OCI-LY3 (cell line): Measurements from ENCODE around the gene LHX4.

Experiments
- H2AFZ ChIP-seq: fragments of 200-600, 300-600 bp; shearing (Covaris generic); 2 replicates; pipeline ENCODE4 v1.6.0; 2014; ENCODE audit warnings: antibody characterized with exemption, low read depth, low read length
- H3K27ac ChIP-seq: fragments of 200-600, 300-600 bp; sonication (generic); 2 replicates; pipeline ENCODE4 v1.5.1; 2014; ENCODE audit warnings: mild to moderate bottlenecking, low read length, moderate library complexity, mixed read lengths
- H3K27me3 ChIP-seq: fragments of 200-600, 300-600 bp; sonication (generic); 2 replicates; pipeline ENCODE4 v1.6.1; 2014; ENCODE audit warnings: low read depth, low read length, mixed read lengths
- H3K36me3 ChIP-seq: fragments of 200-600, 300-600 bp; sonication (generic); replicated peaks from 2 replicates; pipeline ENCODE3; 2014; ENCODE audit warnings: low read depth, low read length, mixed read lengths
- H3K4me1 ChIP-seq: fragments of 300-600, 200-600 bp; sonication (generic); 2 replicates; pipeline ENCODE4 v1.6.1; 2014; ENCODE audit warnings: low read length, mixed read lengths
- H3K4me2 ChIP-seq: fragments of 200-600, 300-600 bp; sonication (generic); 2 replicates; pipeline ENCODE4 v1.6.1; 2014; ENCODE audit warnings: low read length, mixed read lengths
- H3K4me3 ChIP-seq: fragments of 300-600, 200-600 bp; sonication (generic); 2 replicates; pipeline ENCODE4 v1.5.1; 2014; ENCODE audit warnings: antibody characterized with exemption, mild to moderate bottlenecking, low read length, moderate library complexity
- H3K79me2 ChIP-seq: fragments of 300-600, 200-600 bp; shearing (Covaris generic); 2 replicates; pipeline ENCODE4 v1.6.1; 2014; ENCODE audit warnings: mild to moderate bottlenecking, low read length, mixed read lengths
- H3K9ac ChIP-seq: fragments of 300-600, 200-600 bp; shearing (Covaris generic); 2 replicates; pipeline ENCODE4 v1.6.0; 2014; ENCODE audit warnings: mild to moderate bottlenecking, low read length, moderate library complexity
- H3K9me3 ChIP-seq: fragments of 200-600, 300-600 bp; shearing (Covaris generic); 2 replicates; pipeline ENCODE4 v1.6.1; 2014; ENCODE audit warnings: low read length, mixed read lengths; ENCODE audit not compliant: insufficient read depth
- H4K20me1 ChIP-seq: fragments of 200-600, 300-600 bp; sonication (generic); 2 replicates; pipeline ENCODE4 v1.6.1; 2016; ENCODE audit warnings: low read length, mixed read lengths; ENCODE audit not compliant: insufficient read depth
- EZH2phosphoT487 ChIP-seq: fragments of 200-600 bp; shearing (Covaris generic); IDR thresholded peaks from 2 replicates; pipeline ENCODE4 v1.6.1; 2018; ENCODE audit warnings: antibody characterized with exemption, mixed run types, low read depth
- TF ChIP-seq, protein P1 (sequence below): fragments of 200-600, 300-600 bp; sonication (generic); IDR thresholded peaks from 2 replicates; pipeline ENCODE4 v1.5.1; 2014; ENCODE audit warnings: antibody characterized with exemption, low read length, low read depth

LHX4 gene

DNA sequence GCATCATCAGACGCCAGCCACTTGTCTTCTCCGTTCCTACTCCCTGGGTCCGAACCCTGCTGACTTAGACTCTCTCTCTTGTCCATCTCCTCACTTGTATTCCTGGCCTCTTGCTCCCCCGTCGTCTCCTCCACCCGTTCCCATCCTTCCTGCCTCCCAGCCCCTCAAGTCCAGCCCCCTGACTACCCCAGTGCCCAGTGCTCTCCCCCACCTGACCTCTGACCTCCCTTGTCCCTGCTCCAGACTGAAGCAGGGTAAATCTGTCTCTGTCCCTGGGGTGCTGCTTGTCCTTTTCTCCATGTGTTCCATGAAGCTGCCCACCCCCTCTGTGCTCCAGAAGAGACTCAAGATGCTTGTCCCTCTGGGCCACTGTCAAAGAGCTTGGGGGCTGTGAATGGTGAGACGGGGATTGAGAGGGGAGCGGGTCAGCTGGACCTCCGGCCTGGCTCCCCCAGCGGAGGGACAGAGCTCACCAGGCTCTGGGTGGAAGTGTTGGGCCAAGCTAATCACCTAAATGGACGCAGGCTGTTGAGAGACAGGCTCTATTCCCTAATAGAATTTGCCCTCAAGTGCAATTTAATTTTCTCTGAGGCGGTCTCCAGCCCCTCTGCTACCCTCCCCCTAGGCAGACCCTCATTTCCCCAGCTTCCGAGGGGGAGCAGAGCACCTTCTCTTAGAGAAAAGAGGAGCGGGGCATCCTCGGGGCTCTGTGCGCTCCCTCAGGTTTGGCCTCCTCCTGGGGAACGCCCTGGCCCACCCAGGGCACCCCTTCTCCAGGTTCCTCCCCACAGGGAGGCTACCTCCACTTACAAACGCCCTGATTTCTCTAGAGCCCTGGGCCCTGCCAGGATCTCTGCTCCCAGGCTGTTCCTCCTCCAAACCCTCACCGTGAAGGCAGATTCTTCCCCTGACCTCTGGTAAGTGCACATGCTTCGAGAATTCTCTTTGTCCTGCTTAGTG lies 11.0 kb upstream of the LHX4 start:
- no peaks in the 10 kb centered on the region for H3K9me3 ChIP-seq
- H3K4me2 ChIP-seq = no peak overlapping the region
- H3K4me3 ChIP-seq = no peak overlapping the region
- no peaks in the 10 kb centered on the region for H3K79me2 ChIP-seq
- no peaks in the 10 kb centered on the region for H4K20me1 ChIP-seq
- no peak overlapping the region for H3K27ac ChIP-seq
- no peak overlapping the region for H3K9ac ChIP-seq
- no peak overlapping the region for H2AFZ ChIP-seq
- H3K27me3 ChIP-seq = 0 out of 2 replicates have a peak, but pooled peaks cover 8% of the 10 kb centered on the region
- H3K36me3 ChIP-seq = no peaks in the 10 kb centered on the region
- TF ChIP-seq, protein P1, sequence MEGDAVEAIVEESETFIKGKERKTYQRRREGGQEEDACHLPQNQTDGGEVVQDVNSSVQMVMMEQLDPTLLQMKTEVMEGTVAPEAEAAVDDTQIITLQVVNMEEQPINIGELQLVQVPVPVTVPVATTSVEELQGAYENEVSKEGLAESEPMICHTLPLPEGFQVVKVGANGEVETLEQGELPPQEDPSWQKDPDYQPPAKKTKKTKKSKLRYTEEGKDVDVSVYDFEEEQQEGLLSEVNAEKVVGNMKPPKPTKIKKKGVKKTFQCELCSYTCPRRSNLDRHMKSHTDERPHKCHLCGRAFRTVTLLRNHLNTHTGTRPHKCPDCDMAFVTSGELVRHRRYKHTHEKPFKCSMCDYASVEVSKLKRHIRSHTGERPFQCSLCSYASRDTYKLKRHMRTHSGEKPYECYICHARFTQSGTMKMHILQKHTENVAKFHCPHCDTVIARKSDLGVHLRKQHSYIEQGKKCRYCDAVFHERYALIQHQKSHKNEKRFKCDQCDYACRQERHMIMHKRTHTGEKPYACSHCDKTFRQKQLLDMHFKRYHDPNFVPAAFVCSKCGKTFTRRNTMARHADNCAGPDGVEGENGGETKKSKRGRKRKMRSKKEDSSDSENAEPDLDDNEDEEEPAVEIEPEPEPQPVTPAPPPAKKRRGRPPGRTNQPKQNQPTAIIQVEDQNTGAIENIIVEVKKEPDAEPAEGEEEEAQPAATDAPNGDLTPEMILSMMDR = no peak
- TF ChIP-seq EZH2phosphoT487 = no peak
- no peaks in the 10 kb centered on the region for H3K4me1 ChIP-seq

DNA sequence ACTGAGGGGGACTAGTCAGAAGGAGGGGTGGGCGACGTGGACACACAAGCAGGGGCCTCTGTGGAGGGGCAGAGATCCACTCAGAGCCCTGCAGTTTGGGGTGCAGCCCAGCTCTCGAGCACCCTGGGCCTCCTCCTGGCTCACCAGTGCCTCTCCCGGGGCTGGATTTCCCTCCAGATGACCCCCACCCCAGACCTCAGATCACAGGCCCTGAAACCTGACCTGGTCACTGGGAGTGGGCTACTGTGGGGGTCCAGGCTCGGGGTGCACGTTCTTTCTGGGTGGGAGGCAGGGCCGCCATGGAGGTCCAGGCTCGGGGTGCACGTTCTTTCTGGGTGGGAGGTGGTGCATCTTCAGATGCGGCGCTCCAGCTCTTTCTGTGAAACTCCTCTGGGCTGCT lies 10.3 kb upstream of the LHX4 start:
- Histone ChIP-seq H3K4me2 (no peak overlapping the region), H2AFZ (no peak overlapping the region), H3K4me3 (no peak overlapping the region), H3K27me3 (0 out of 2 replicates have a peak, but pooled peaks cover 13% of the 10 kb centered on the region), H3K4me1 (no peaks in the 10 kb centered on the region), H4K20me1 (no peaks in the 10 kb centered on the region), H3K36me3 (no peaks in the 10 kb centered on the region), H3K79me2 (no peaks in the 10 kb centered on the region), H3K9me3 (no peaks in the 10 kb centered on the region), H3K27ac (no peak overlapping the region), H3K9ac (no peak overlapping the region)
- TF ChIP-seq, protein P1 = no peak
- TF ChIP-seq EZH2phosphoT487 = no peak

DNA sequence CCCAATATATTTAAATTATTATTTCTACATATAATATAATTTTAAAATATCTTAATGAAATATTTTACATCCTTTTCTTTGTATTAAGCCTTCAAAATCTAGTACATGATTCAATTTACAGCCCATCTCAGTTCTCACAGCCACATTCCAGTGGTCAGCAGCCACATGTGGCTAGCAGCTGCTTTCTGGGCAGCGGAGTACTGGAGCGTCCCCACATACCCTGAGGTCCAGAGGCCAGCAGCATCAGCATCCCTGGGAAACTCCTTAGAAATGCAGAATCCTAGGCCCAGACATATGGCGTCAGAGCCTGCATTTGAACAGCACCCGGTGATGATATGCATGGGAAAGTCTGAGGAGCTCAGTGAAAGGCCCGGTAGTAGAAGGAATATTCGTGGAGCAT lies 8.6 kb upstream of the LHX4 start:
- no peak overlapping the region for H3K27ac ChIP-seq
- peaks cover 28% of the 10 kb centered on the region for H3K27me3 ChIP-seq
- H3K4me2 ChIP-seq = no peak overlapping the region
- no peak overlapping the region for H3K9ac ChIP-seq
- TF ChIP-seq, protein P1 = no peak
- TF ChIP-seq EZH2phosphoT487 = no peak
- H3K36me3 ChIP-seq = no peaks in the 10 kb centered on the region
- H3K4me3 ChIP-seq = no peak overlapping the region
- H3K79me2 ChIP-seq = no peaks in the 10 kb centered on the region
- no peaks in the 10 kb centered on the region for H4K20me1 ChIP-seq
- no peaks in the 10 kb centered on the region for H3K9me3 ChIP-seq
- no peaks in the 10 kb centered on the region for H3K4me1 ChIP-seq
- no peak overlapping the region for H2AFZ ChIP-seq

DNA sequence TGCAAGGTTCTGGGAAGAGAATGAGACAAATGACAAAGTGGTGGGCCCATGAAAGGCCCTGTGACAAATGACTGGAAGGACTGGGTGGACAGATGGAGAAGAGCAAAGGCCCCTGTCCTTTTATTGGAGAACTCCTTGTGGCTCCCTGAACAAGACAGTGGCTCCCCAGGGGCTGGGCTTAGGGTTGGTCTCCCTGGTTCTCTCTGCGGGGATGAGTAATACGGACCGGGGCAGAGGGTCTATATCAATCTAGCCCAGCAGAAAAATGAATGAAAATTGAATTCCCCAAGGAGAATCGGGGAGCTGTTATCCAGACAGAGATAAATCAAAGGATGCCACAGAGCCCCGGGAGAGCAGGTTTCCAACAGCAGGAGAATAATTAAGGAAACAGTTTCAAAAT lies 5.2 kb upstream of the LHX4 start:
- H3K79me2 ChIP-seq = no peaks in the 10 kb centered on the region
- H3K36me3 ChIP-seq = no peaks in the 10 kb centered on the region
- H3K4me1 ChIP-seq = no peaks in the 10 kb centered on the region
- H3K4me2 ChIP-seq = no peak overlapping the region
- H3K9me3 ChIP-seq = no peaks in the 10 kb centered on the region
- H3K4me3 ChIP-seq = no peak overlapping the region
- peaks cover 42% of the 10 kb centered on the region for H3K27me3 ChIP-seq
- TF ChIP-seq, protein P1 = no peak
- no peak for TF ChIP-seq EZH2phosphoT487
- no peak overlapping the region for H2AFZ ChIP-seq
- no peak overlapping the region for H3K9ac ChIP-seq
- no peaks in the 10 kb centered on the region for H4K20me1 ChIP-seq
- no peak overlapping the region for H3K27ac ChIP-seq
